Keratinocyte (primary cell): ENCODE data around the gene PSMB9. TPM values are rescaled to one million over a fixed set of nuclear protein-coding genes. Genes with fewer than 3 reads are reported as not detected.

Experiments
- DNase-seq: peaks from one replicate; pipeline ENCODE4 v3.0.0-alpha.2; 2011; ENCODE audit warnings: low read depth, missing footprints, low spot score
- FAIRE-seq: peaks from 2 replicates; lab custom pipeline; 2011; peaks lifted over from hg19 to GRCh38; lab: Jason Lieb, UNC
- H2AFZ ChIP-seq: 2 replicates; pipeline ENCODE4 v1.6.0; 2012; ENCODE audit warnings: low read length, control low read depth, inconsistent platforms; ENCODE audit not compliant: control insufficient read depth
- H3K27ac ChIP-seq: 2 replicates; pipeline ENCODE4 v1.5.1; 2011; ENCODE audit warnings: low read length; ENCODE audit not compliant: control insufficient read depth, insufficient read depth
- H3K27me3 ChIP-seq: 3 replicates; pipeline ENCODE4 v1.6.0; 2011; ENCODE audit warnings: low read length; ENCODE audit not compliant: control insufficient read depth, insufficient read depth; ENCODE audit errors: extremely low read depth
- H3K36me3 ChIP-seq, 2 experiments: 2 replicates in 1 of 2; 3 replicates in 1 of 2; pipeline ENCODE4 v1.5.1; 2011; ENCODE audit warnings: low read length in 2 of 2, mild to moderate bottlenecking in 1 of 2; ENCODE audit not compliant: control insufficient read depth in 2 of 2, insufficient read depth in 2 of 2; ENCODE audit errors: extremely low read depth in 1 of 2
- H3K4me1 ChIP-seq: 3 replicates; pipeline ENCODE4 v1.5.1; 2011; ENCODE audit warnings: low read length; ENCODE audit not compliant: control insufficient read depth, insufficient read depth; ENCODE audit errors: extremely low read depth
- H3K4me2 ChIP-seq: 3 replicates; pipeline ENCODE4 v1.6.0; 2011; ENCODE audit warnings: low read depth, low read length; ENCODE audit not compliant: control insufficient read depth, insufficient read depth; ENCODE audit errors: extremely low read depth
- H3K4me3 ChIP-seq, 3 experiments: fragments of 200-600 bp in 1 of 3; sonication (generic) in 1 of 3; 2 replicates in 2 of 3; 3 replicates in 1 of 3; pipeline ENCODE4 v1.5.1; 2011 to 2016; ENCODE audit warnings: low read length in 3 of 3, mild to moderate bottlenecking in 3 of 3, control low read depth in 2 of 3, inconsistent platforms in 1 of 3, low read depth in 1 of 3, mixed read lengths in 1 of 3, mixed run types in 1 of 3, moderate library complexity in 1 of 3; ENCODE audit not compliant: control insufficient read depth in 2 of 3, insufficient read depth in 2 of 3; ENCODE audit errors: extremely low read depth in 1 of 3
- H3K79me2 ChIP-seq: 2 replicates; pipeline ENCODE4 v1.6.0; 2012; ENCODE audit warnings: low read length; ENCODE audit not compliant: control insufficient read depth, insufficient read depth
- H3K9ac ChIP-seq: 3 replicates; pipeline ENCODE4 v1.6.0; 2011; ENCODE audit warnings: low read length; ENCODE audit not compliant: control insufficient read depth, insufficient read depth; ENCODE audit errors: extremely low read depth
- H3K9me1 ChIP-seq: 3 replicates; pipeline ENCODE4 v1.6.0; 2011; ENCODE audit warnings: low read length; ENCODE audit not compliant: control insufficient read depth, insufficient read depth; ENCODE audit errors: extremely low read depth
- H3K9me3 ChIP-seq: 2 replicates; pipeline ENCODE4 v1.5.1; 2012; ENCODE audit warnings: low read depth, low read length; ENCODE audit not compliant: control insufficient read depth
- H4K20me1 ChIP-seq: 3 replicates; pipeline ENCODE4 v1.6.0; 2011; ENCODE audit warnings: low read length; ENCODE audit not compliant: control insufficient read depth, insufficient read depth; ENCODE audit errors: extremely low read depth
- EZH2 ChIP-seq: IDR thresholded peaks from one replicate; pipeline ENCODE4 v1.6.1; 2012; ENCODE audit warnings: inconsistent platforms, mild to moderate bottlenecking, low read length, moderate library complexity
- dilution Hi-C: fragments of 300-500 bp; cut with MboI; formaldehyde crosslinking; loops from one replicate; pipeline ENCODE4 v1.7.0; 2020; ENCODE audit warnings: low sequenced_read_pairs; ENCODE audit not compliant: extremely low pct_ligation_motif_present
- polyA plus RNA-seq, 5 experiments: library from polyadenylated mRNA; depleted of rRNA in 3 of 5; stranded (reverse) in 3 of 5; stranded (forward) in 1 of 5; unstranded in 1 of 5; fragments of >200 nt; gene quantifications; 1 replicate in 1 of 5; 2 replicates in 3 of 5; 3 replicates in 1 of 5; pipeline versions ENCODE4 v1.2.1 to v1.2.3, GENCODE V29; 2011 to 2012; ENCODE audit warnings: missing spikeins in 2 of 5, low read depth in 1 of 5, low replicate concordance in 1 of 5
- TF ChIP-seq, protein P1 (sequence below), 3 experiments: IDR thresholded peaks in 1 of 3; conservative IDR thresholded peaks in 1 of 3; optimal IDR thresholded peaks in 1 of 3; 2 replicates in 2 of 3; 3 replicates in 1 of 3; pipeline versions ENCODE3 to v1.5.1; 2011; ENCODE audit warnings: low read length in 3 of 3, mild to moderate bottlenecking in 3 of 3, moderate library complexity in 2 of 3, control low read depth in 1 of 3, inconsistent platforms in 1 of 3; ENCODE audit not compliant: insufficient read depth in 2 of 3; ENCODE audit errors: extremely low read depth in 1 of 3

Gene PSMB9
- polyA plus RNA-seq, 1 donor (not counting 4 experiments of a cell fraction or from before 2014, with no cell fraction given), result 25.4 TPM

DNA sequence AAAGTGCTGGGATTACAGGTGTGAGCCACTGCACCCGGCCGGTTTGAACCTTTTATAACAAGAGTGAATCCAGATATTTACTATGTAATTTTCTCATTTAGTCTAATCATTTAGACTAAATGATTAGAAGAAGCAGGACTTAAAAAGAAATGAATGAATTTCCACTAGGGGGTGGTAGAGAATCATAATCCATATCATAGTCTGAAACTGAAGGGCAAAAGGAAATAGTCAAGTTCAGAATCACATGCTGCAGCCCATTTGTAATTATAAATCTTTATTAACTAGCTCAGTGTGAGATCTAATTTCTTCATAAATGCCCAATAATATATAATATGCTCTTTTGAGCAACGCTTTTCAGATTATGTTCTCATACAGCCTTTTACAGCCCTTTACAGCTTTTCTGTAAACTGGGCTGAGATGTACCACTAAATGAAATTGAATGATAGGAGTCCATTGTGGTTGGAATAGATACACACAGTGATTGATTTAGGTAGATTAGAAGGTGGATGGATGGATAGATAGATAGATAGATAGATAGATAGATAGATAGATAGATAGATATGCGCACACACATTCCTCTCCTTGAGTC lies 31.8 kb downstream of the PSMB9 start:
- no peaks in the 10 kb centered on the region for H3K36me3 ChIP-seq
- FAIRE-seq (no peak), DNase-seq (no peak)
- no peak overlapping the region for H3K4me3 ChIP-seq
- no peaks in the 10 kb centered on the region for H4K20me1 ChIP-seq
- no peaks in the 10 kb centered on the region for H3K79me2 ChIP-seq
- peaks cover 10% of the 10 kb centered on the region for H3K4me1 ChIP-seq
- H3K9ac ChIP-seq, result no peak overlapping the region
- H3K4me2 ChIP-seq, result no peak overlapping the region
- H3K27me3 ChIP-seq, result no peaks in the 10 kb centered on the region
- dilution Hi-C loops, result no loop called here
- no peak overlapping the region for H2AFZ ChIP-seq
- no peaks in the 10 kb centered on the region for H3K9me1 ChIP-seq
- H3K9me3 ChIP-seq, result no peaks in the 10 kb centered on the region
- no peak overlapping the region for H3K27ac ChIP-seq
- TF ChIP-seq, protein P1, sequence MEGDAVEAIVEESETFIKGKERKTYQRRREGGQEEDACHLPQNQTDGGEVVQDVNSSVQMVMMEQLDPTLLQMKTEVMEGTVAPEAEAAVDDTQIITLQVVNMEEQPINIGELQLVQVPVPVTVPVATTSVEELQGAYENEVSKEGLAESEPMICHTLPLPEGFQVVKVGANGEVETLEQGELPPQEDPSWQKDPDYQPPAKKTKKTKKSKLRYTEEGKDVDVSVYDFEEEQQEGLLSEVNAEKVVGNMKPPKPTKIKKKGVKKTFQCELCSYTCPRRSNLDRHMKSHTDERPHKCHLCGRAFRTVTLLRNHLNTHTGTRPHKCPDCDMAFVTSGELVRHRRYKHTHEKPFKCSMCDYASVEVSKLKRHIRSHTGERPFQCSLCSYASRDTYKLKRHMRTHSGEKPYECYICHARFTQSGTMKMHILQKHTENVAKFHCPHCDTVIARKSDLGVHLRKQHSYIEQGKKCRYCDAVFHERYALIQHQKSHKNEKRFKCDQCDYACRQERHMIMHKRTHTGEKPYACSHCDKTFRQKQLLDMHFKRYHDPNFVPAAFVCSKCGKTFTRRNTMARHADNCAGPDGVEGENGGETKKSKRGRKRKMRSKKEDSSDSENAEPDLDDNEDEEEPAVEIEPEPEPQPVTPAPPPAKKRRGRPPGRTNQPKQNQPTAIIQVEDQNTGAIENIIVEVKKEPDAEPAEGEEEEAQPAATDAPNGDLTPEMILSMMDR (optimal IDR thresholded peaks at IDR 0.05 in 1 of 3, IDR thresholded peaks at IDR 0.05 in 1 of 3, conservative IDR thresholded peaks at IDR 0.05 in 1 of 3; ENCODE audit: extremely low read depth in 1 of 3, insufficient read depth in 2 of 3, low read length in 3 of 3), result peak in 2 of 3 experiments; percentile 19 to 39
- TF ChIP-seq EZH2, result no peak

DNA sequence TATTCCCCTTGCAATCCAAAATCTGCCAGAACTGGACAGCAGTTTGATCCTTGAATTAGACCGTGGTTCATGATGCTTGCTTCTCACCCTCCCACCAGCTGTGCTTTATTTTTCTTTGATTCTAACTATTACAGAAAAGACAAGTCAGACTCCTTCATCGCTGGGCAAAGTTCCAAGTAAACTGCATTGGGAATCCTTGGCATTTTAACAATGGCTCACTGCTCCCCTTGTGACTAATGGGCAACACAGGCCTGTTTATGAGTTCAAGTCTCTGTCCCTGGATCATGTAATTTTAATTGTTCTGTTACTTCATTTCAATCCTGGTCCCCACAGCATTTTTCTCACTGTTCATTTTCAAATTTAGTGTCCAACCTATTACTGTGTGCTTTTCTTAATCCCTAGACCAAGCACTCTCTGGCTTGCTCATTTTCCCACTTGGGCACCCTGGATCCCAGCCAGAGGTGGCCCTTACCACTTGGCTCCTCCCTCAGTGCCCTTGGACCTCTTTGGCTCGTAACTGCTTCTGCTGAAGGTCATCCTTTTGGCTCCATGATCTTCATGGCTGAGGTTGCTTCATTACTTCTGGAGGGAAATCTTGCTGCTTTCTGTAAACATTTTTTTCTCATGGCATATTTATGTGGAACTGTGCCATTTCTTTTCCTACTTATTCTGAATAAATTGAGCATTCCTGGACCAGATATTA lies 32.8 kb downstream of the PSMB9 start:
- no peaks in the 10 kb centered on the region for H3K9me3 ChIP-seq
- H3K79me2 ChIP-seq, result no peaks in the 10 kb centered on the region
- no peak overlapping the region for H3K4me2 ChIP-seq
- H3K27ac ChIP-seq, result no peak overlapping the region
- dilution Hi-C loops, result no loop called here
- no peak for FAIRE-seq
- H2AFZ ChIP-seq, result no peak overlapping the region
- no peak overlapping the region for H3K9ac ChIP-seq
- H3K4me3 ChIP-seq, result no peak overlapping the region
- TF ChIP-seq EZH2, result no peak
- TF ChIP-seq, protein P1 (optimal IDR thresholded peaks at IDR 0.05 in 1 of 3, IDR thresholded peaks at IDR 0.05 in 1 of 3, conservative IDR thresholded peaks at IDR 0.05 in 1 of 3; ENCODE audit: extremely low read depth in 1 of 3, insufficient read depth in 2 of 3, low read length in 3 of 3), result no peak
- H3K9me1 ChIP-seq, result no peaks in the 10 kb centered on the region
- DNase-seq, result no peak
- H3K36me3 ChIP-seq, result no peaks in the 10 kb centered on the region
- H3K4me1 ChIP-seq, result peaks cover 10% of the 10 kb centered on the region
- no peaks in the 10 kb centered on the region for H4K20me1 ChIP-seq
- H3K27me3 ChIP-seq, result no peaks in the 10 kb centered on the region
